SU-DHL-6 (cell line): ENCODE results near the gene VASP.
A peak's percentile ranks its signal among the peaks of the same experiment; 100 is the strongest.

Source experiments
- H2AFZ ChIP-seq: fragments of 200-600 bp; sonication (generic); 2 replicates; pipeline ENCODE4 v1.6.1; 2014; ENCODE audit warnings: low read depth, mild to moderate bottlenecking, moderate library complexity, mixed read lengths, antibody characterized with exemption, low read length; ENCODE audit not compliant: severe bottlenecking
- H3F3A ChIP-seq: fragments of 200-600 bp; shearing (Covaris generic); 2 replicates; pipeline ENCODE4 v1.6.0; 2016; ENCODE audit warnings: antibody characterized with exemption, mild to moderate bottlenecking; ENCODE audit not compliant: insufficient read depth
- H3K27ac ChIP-seq: fragments of 200-600 bp; sonication (generic); 2 replicates; pipeline ENCODE4 v1.5.1; 2016; ENCODE audit warnings: low read depth, mild to moderate bottlenecking, low read length, moderate library complexity, mixed read lengths
- H3K27me3 ChIP-seq: fragments of 200-600 bp; sonication (generic), shearing (Covaris generic); 2 replicates; pipeline ENCODE4 v1.6.0; 2014; ENCODE audit warnings: mild to moderate bottlenecking, low read length
- H3K36me3 ChIP-seq: fragments of 200-600 bp; sonication (generic); 2 replicates; pipeline ENCODE4 v1.6.1; 2014; ENCODE audit warnings: mild to moderate bottlenecking, low read length, mixed read lengths
- H3K4me2 ChIP-seq: fragments of 300-600, 200-600 bp; shearing (Covaris generic), sonication (generic); 2 replicates; pipeline ENCODE4 v1.6.0; 2014; ENCODE audit warnings: low read length, low read depth, mild to moderate bottlenecking; ENCODE audit not compliant: poor library complexity, severe bottlenecking
- H3K4me3 ChIP-seq: fragments of 200-600 bp; sonication (generic); 2 replicates; pipeline ENCODE4 v1.5.1; 2014; ENCODE audit warnings: antibody characterized with exemption, low read length, mild to moderate bottlenecking, mixed read lengths; ENCODE audit not compliant: insufficient read depth, poor library complexity, severe bottlenecking
- H3K79me2 ChIP-seq: fragments of 200-600 bp; sonication (generic); 2 replicates; pipeline ENCODE4 v1.6.1; 2014; ENCODE audit warnings: mild to moderate bottlenecking, low read length, moderate library complexity; ENCODE audit not compliant: insufficient read depth
- H3K9ac ChIP-seq: fragments of 200-600 bp; sonication (generic); 2 replicates; pipeline ENCODE4 v1.7.0; 2014; ENCODE audit warnings: mild to moderate bottlenecking, low read length
- H3K9me2 ChIP-seq: fragments of 200-600 bp; sonication (generic); replicated peaks from 2 replicates; pipeline ENCODE4 v1.6.1; 2014; ENCODE audit warnings: low read length; ENCODE audit not compliant: insufficient read depth
- H3K9me3 ChIP-seq: fragments of 200-600 bp; sonication (generic); 2 replicates; pipeline ENCODE4 v1.6.1; 2014; ENCODE audit warnings: low read length, mixed read lengths; ENCODE audit not compliant: insufficient read depth
- H4K20me1 ChIP-seq: fragments of 200-600 bp; sonication (generic); 2 replicates; pipeline ENCODE4 v1.6.1; 2014; ENCODE audit warnings: low read depth, mild to moderate bottlenecking, antibody characterized with exemption, low read length, moderate library complexity, mixed read lengths
- EZH2phosphoT487 ChIP-seq: fragments of 200-600 bp; sonication (generic), shearing (Covaris generic); conservative IDR thresholded peaks from 2 replicates; pipeline ENCODE4 v1.6.1; 2018; ENCODE audit warnings: mild to moderate bottlenecking, antibody characterized with exemption, low read length, moderate library complexity, mixed read lengths
- TF ChIP-seq, protein P1 (sequence below): fragments of 200-600 bp; sonication (generic); IDR thresholded peaks from one replicate; pipeline ENCODE4 v1.5.1; 2017; ENCODE audit warnings: antibody characterized with exemption, mild to moderate bottlenecking, low read length, moderate library complexity; ENCODE audit not compliant: insufficient read depth, poor library complexity, severe bottlenecking

The VASP gene

DNA sequence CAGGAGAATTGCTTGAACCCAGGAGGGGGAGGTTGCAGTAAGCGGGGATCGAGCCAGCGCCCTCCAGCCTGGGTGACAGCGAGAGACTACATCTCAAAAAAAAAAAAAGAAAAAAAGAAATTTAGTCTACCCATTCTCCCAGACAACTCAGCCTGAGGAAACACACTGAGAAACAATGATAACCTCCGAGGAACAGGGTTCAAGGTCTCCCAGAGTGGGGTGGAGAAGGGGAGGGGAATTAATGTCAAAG lies 1.4 kb upstream of the VASP start:
- TF ChIP-seq EZH2phosphoT487: no peak
- TF ChIP-seq, protein P1, sequence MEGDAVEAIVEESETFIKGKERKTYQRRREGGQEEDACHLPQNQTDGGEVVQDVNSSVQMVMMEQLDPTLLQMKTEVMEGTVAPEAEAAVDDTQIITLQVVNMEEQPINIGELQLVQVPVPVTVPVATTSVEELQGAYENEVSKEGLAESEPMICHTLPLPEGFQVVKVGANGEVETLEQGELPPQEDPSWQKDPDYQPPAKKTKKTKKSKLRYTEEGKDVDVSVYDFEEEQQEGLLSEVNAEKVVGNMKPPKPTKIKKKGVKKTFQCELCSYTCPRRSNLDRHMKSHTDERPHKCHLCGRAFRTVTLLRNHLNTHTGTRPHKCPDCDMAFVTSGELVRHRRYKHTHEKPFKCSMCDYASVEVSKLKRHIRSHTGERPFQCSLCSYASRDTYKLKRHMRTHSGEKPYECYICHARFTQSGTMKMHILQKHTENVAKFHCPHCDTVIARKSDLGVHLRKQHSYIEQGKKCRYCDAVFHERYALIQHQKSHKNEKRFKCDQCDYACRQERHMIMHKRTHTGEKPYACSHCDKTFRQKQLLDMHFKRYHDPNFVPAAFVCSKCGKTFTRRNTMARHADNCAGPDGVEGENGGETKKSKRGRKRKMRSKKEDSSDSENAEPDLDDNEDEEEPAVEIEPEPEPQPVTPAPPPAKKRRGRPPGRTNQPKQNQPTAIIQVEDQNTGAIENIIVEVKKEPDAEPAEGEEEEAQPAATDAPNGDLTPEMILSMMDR: no peak
- H3K36me3 ChIP-seq: no peaks in the 10 kb centered on the region
- H4K20me1 ChIP-seq: no peaks in the 10 kb centered on the region
- H3K9ac ChIP-seq: peak overlapping the region; percentile 88
- peaks cover 12% of the 10 kb centered on the region for H3F3A ChIP-seq
- peak overlapping the region; percentile 65 for H2AFZ ChIP-seq
- peaks cover 31% of the 10 kb centered on the region for H3K79me2 ChIP-seq
- no peaks in the 10 kb centered on the region for H3K9me2 ChIP-seq
- no peaks in the 10 kb centered on the region for H3K27me3 ChIP-seq
- no peaks in the 10 kb centered on the region for H3K9me3 ChIP-seq
- peak overlapping the region; percentile 95 for H3K4me3 ChIP-seq
- H3K4me2 ChIP-seq: peak overlapping the region; percentile 98
- H3K27ac ChIP-seq: 0 out of 2 replicates have a peak overlapping the region, but pooled peaks have one; percentile 90

DNA sequence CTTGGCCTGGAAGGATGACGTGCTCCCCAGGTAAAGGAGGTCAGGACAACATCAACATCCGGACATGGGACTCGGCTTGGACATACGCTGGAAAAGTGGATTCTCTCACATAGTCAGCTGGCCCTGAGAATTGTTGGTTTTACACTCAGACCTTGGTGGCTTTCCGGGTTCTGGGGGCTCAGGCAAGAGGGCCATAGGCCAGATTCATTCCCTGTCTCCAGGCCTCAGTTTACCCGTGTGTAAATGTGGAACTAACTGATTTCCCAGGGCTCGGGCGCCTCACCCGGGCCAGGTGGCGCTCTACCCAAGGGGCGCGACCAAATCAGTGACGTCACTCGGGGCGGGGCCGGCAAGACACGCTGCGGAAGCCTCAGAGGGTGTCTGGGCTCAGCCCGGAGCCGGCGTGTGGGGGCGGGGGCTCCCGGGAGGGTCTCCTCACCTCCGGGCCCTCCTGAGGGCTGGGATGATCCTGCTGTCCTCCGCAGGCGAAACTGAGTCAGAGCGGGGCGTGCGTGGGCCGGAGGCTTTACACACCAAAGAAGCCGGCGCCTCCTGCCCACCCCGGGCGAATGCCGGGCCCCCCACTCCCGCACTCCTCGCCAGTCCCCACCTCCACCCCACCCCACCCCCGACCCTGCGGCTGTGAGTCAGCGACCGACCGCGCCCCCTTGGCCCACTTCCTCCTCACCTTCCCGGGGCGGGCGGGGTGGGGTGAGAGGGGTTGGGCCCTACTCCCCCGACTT lies 862 bp upstream of the VASP start:
- no peaks in the 10 kb centered on the region for H3K36me3 ChIP-seq
- H4K20me1 ChIP-seq: no peaks in the 10 kb centered on the region
- peak overlapping the region; percentile 90 for H3K27ac ChIP-seq
- H3K9me3 ChIP-seq: no peaks in the 10 kb centered on the region
- H2AFZ ChIP-seq: peak overlapping the region; percentile 98
- peak overlapping the region; percentile 98 for H3K4me2 ChIP-seq
- peak overlapping the region; percentile 95 for H3K4me3 ChIP-seq
- H3K9me2 ChIP-seq: no peaks in the 10 kb centered on the region
- H3K79me2 ChIP-seq: peaks cover 34% of the 10 kb centered on the region
- TF ChIP-seq EZH2phosphoT487: no peak
- TF ChIP-seq, protein P1: peak; percentile 61
- peak overlapping the region; percentile 88 for H3K9ac ChIP-seq
- H3K27me3 ChIP-seq: no peaks in the 10 kb centered on the region
- peaks cover 12% of the 10 kb centered on the region for H3F3A ChIP-seq

DNA sequence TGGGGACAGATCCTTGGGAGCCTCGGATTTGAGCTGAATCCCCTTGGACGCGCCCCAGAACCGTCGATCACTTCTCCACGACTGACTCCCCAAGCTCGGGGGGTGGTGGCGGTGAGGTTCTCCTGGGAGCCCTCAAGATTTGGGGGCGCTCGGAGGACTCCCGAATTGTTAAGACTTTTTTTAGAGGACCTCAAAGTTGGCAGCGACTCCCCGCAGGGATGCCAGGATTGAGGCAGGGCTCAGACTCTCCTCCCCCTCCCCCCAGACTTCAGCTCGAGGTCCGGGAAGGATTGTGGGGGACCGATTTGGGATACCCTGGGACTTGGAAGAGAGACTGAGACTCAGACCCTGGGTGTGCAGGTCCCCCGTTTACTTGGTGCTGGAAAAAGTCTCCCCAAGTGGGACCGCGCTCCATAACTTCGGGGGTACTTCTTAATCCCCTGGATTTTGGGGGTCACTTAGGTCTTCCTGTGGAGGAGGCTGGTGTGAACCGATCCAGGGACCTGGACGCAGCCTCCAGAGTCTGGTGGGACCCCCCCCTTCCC lies 665 bp downstream of the VASP start:
- H3K9me2 ChIP-seq: no peaks in the 10 kb centered on the region
- no peaks in the 10 kb centered on the region for H3K27me3 ChIP-seq
- H3K9ac ChIP-seq: peak overlapping the region; percentile 88
- H3K36me3 ChIP-seq: no peaks in the 10 kb centered on the region
- peak overlapping the region; percentile 98 for H3K4me2 ChIP-seq
- TF ChIP-seq EZH2phosphoT487: no peak
- TF ChIP-seq, protein P1: no peak
- no peak overlapping the region for H2AFZ ChIP-seq
- H3K4me3 ChIP-seq: peak overlapping the region; percentile 95
- no peaks in the 10 kb centered on the region for H3K9me3 ChIP-seq
- peak overlapping the region; percentile 90 for H3K27ac ChIP-seq
- peaks cover 39% of the 10 kb centered on the region for H3K79me2 ChIP-seq
- no peaks in the 10 kb centered on the region for H4K20me1 ChIP-seq
- peaks cover 12% of the 10 kb centered on the region for H3F3A ChIP-seq
